ENCODE data around the gene GRIA2. TPM values are rescaled to one million over a fixed set of nuclear protein-coding genes. Genes with fewer than 3 reads are reported as not detected.

The GRIA2 gene
- total RNA-seq, 2 donors from 2014 or later, result not detected

- no peak for DNase-seq (ENCODE audit: low spot score)
- no peak overlapping the region for H3K27ac ChIP-seq
- TF ChIP-seq, protein P1, sequence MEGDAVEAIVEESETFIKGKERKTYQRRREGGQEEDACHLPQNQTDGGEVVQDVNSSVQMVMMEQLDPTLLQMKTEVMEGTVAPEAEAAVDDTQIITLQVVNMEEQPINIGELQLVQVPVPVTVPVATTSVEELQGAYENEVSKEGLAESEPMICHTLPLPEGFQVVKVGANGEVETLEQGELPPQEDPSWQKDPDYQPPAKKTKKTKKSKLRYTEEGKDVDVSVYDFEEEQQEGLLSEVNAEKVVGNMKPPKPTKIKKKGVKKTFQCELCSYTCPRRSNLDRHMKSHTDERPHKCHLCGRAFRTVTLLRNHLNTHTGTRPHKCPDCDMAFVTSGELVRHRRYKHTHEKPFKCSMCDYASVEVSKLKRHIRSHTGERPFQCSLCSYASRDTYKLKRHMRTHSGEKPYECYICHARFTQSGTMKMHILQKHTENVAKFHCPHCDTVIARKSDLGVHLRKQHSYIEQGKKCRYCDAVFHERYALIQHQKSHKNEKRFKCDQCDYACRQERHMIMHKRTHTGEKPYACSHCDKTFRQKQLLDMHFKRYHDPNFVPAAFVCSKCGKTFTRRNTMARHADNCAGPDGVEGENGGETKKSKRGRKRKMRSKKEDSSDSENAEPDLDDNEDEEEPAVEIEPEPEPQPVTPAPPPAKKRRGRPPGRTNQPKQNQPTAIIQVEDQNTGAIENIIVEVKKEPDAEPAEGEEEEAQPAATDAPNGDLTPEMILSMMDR (IDR thresholded peaks at IDR 0.05), result no peak
Measured at GRCh38 chr4:157265281-157265680, 44.8 kb downstream of the GRIA2 start.

GRCh38 chr4:157270108-157270507 lies 49.6 kb downstream of the GRIA2 start:
- TF ChIP-seq, protein P1 (IDR thresholded peaks at IDR 0.05), result no peak
- no peaks in the 10 kb centered on the region for H3K27me3 ChIP-seq
- no peak overlapping the region for H3K4me3 ChIP-seq
- H3K27ac ChIP-seq, result no peak overlapping the region
- no peaks in the 10 kb centered on the region for H3K4me1 ChIP-seq
- peaks cover 0 to 13% of the 10 kb centered on the region in 2 donors for H3K9me3 ChIP-seq
- no peak for DNase-seq (ENCODE audit: low spot score)
- no peaks in the 10 kb centered on the region for H3K36me3 ChIP-seq

More at GRCh38 chr4:157265281-157265680, 44.8 kb downstream of the GRIA2 start:
- H3K4me1 ChIP-seq, result no peaks in the 10 kb centered on the region
- no peaks in the 10 kb centered on the region for H3K27me3 ChIP-seq
- no peak overlapping the region for H3K4me3 ChIP-seq
- no peaks in the 10 kb centered on the region for H3K36me3 ChIP-seq
- no peaks in the 10 kb centered on the region for H3K9me3 ChIP-seq

DNA sequence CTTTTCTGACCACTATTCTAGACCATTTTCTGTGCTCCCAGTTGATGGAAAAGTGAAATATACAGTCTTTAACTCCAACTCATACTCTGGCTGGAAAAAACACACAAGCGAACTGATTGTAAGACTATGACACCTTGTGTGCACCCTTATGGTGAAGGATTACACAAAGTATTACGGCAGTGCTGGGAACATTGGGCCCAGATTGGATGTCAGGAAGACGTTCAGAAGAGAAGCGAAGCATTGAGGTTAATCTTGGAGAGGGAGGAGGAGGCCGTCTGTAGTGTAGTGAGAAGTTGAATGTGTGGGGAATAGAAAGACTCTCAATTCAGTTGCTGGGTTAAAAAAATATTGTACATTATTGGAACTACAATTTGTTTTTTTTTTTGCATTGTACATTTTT lies 50.0 kb downstream of the GRIA2 start:
- TF ChIP-seq, protein P1 (IDR thresholded peaks at IDR 0.05), result no peak
- no peaks in the 10 kb centered on the region for H3K4me1 ChIP-seq
- H3K4me3 ChIP-seq, result no peak overlapping the region
- no peaks in the 10 kb centered on the region for H3K36me3 ChIP-seq
- H3K27me3 ChIP-seq, result no peaks in the 10 kb centered on the region
- H3K27ac ChIP-seq, result no peak overlapping the region
- H3K9me3 ChIP-seq, result peaks cover 0 to 13% of the 10 kb centered on the region in 2 donors
- no peak for DNase-seq (ENCODE audit: low spot score)

GRCh38 chr4:157271166-157271869 lies 50.8 kb downstream of the GRIA2 start:
- H3K4me1 ChIP-seq, result no peaks in the 10 kb centered on the region
- H3K4me3 ChIP-seq, result no peak overlapping the region
- TF ChIP-seq, protein P1 (IDR thresholded peaks at IDR 0.05), result no peak
- peaks cover 0 to 13% of the 10 kb centered on the region in 2 donors for H3K9me3 ChIP-seq
- H3K27ac ChIP-seq, result no peak overlapping the region
- H3K36me3 ChIP-seq, result no peaks in the 10 kb centered on the region
- DNase-seq (ENCODE audit: low spot score), result no peak
- H3K27me3 ChIP-seq, result no peaks in the 10 kb centered on the region

DNA sequence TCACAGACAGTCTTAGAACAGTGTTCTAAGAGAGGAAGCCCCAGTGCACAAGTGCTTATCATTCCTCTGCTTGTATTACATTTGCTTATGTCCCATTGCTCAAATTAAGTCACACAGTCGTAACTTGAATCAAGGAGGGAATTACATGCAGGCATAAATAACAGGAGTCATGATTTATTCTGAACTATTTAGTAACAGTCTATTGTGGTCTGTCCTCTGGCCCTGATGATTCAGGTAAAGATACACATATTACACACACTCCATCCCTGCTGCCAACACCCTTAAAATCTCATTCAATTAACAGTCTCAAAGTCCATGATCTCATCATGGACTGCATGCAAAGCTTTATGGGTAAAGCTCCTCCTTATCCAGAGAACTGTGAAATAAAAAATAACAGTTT lies 60.1 kb downstream of the GRIA2 start:
- Histone ChIP-seq H3K36me3 (no peaks in the 10 kb centered on the region), H3K4me3 (no peak overlapping the region), H3K9me3 (peaks cover 0 to 10% of the 10 kb centered on the region in 2 donors), H3K27me3 (no peaks in the 10 kb centered on the region), H3K27ac (no peak overlapping the region), H3K4me1 (no peaks in the 10 kb centered on the region)
- TF ChIP-seq, protein P1 (IDR thresholded peaks at IDR 0.05), result no peak
- DNase-seq (ENCODE audit: low spot score), result no peak

GRCh38 chr4:157282019-157282418 lies 61.5 kb downstream of the GRIA2 start:
- Histone ChIP-seq H3K27me3 (no peaks in the 10 kb centered on the region), H3K9me3 (peaks cover 0 to 8% of the 10 kb centered on the region in 2 donors), H3K4me3 (no peak overlapping the region), H3K36me3 (no peaks in the 10 kb centered on the region), H3K27ac (no peak overlapping the region), H3K4me1 (no peaks in the 10 kb centered on the region)
- no peak for DNase-seq (ENCODE audit: low spot score)
- TF ChIP-seq, protein P1 (IDR thresholded peaks at IDR 0.05), result no peak

All from right atrium auricular region (tissue), 2 donors.